Embryonic facial prominence (tissue), 1 donor: ENCODE measurements around the gene RAB13.

Experiments used
- DNase-seq: peaks from one replicate; pipeline ENCODE4 v3.0.0-alpha.2; 2016; ENCODE audit errors: extremely low spot score

Gene RAB13

GRCh38 chr1:153977250-153978240 is 8.6 kb downstream of the RAB13 start, which contains the start of gene JTB:
Gene JTB (minus strand): TSS chr1:153977674. CDS start chr1:153977252, 422 bp downstream.
- DNase-seq = peak; percentile 69

DNA sequence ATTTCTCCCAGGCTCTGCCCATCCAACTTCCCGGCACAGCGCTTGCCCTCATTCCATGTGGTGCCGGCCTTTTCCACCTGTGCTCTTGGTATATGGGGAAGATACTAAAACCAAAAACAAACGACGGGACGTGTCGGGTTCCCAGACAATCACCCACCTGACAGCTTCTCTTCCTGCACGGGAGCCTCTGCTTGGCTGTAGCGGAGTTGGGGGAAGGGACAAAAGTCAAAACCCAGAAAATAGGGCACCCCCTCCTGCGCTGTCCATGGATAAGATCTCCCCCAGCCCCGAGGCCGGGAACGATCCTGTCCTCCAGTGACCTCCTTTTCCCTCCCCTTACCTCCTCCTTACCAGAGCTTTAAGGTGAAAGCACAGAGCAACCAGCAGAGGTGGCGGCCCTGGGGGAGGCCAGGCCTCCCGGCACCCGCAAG is 9.3 kb downstream of the RAB13 start:
- no peak for DNase-seq

- DNase-seq = no peak
Observed at GRCh38 chr1:153973525-153973924, 12.6 kb downstream of the RAB13 start.

- DNase-seq = no peak
Observed at GRCh38 chr1:153973071-153973470, 13.1 kb downstream of the RAB13 start.

GRCh38 chr1:153970346-153970745 is 15.8 kb downstream of the RAB13 start:
- DNase-seq = no peak

DNA sequence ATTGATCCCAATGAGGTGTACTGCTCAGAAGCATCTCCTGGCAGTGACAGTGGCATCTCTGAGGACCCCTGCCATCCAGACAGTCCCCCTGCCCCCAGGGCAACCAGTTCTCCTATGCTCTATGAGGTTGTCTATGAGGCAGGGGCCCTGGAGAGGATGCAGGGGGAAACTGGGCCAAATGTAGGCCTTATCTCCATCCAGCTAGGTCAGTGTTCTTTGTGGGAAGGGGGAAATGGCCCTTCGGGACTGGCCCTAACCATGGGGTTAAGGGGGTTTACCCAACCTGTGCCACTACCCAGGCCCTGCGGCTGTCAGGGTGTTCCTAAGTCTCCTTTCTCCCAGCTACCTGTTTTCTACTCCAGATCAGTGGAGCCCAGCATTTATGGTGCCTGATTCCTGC is 17.2 kb downstream of the RAB13 start:
- DNase-seq = no peak

DNA sequence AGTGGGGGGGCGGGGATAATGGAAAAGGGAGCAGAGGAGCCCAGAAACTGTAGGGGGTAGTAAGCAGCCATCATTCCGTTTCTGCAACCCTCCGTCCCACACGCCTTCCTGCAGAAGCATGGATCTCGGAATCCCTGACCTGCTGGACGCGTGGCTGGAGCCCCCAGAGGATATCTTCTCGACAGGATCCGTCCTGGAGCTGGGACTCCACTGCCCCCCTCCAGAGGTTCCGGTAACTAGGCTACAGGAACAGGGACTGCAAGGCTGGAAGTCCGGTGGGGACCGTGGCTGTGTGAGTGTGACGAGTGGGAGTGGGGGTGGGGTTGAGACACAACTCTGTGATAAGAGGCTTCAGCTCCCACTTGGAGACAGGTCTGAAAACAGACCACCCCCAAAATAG is 17.7 kb downstream of the RAB13 start:
- DNase-seq = no peak

DNA sequence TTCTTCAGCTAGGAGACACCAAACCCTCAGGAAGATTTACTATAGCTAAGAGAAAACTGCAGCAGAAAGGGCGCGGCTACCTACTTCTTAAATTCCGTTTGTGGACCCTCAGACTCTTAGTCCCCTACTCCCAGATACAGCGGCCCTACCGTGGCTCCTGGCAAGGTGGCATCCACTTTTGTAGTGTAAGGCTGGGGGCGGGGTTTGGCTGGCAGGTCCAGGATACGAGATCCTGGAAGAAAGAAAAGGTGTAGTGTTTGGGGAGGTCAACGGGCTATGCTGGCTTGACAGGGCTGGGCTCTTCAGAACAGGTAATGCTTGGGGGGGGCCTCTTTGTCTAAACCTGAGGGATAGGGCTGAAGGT is 18.2 kb downstream of the RAB13 start:
- no peak for DNase-seq

GRCh38 chr1:153967107-153967999 is 18.8 kb downstream of the RAB13 start, which contains the start of gene CREB3L4:
Gene CREB3L4 (plus strand): TSS chr1:153967902. CDS start chr1:153968526, 624 bp downstream.
- peak; percentile 96 for DNase-seq

DNA sequence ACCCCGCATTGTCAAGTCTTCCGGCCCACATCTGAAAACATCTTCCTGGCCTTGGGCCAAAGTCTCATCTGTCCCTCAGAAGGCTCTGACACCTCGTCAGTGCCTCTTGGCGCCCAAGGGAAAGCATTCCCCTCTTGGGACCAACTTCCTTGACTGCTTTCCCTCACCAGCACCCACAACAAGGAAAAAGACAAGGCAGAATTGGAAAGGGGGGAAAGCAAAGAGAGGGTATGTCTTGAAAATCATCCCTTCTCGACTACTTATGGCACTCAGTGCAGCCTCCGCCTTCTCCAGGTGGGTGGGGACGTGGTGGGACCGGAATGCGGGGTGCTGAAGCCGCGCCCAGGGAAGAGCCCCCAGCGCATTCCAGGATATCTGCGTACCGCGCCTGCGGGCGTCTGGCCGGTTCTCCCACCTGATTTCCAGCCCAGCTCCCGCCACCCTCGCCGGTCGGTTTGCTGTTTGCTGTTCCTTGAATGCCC is 22.2 kb downstream of the RAB13 start:
- peak; percentile 63 for DNase-seq

- peak; percentile 98 for DNase-seq
Observed at GRCh38 chr1:153963030-153963849, 22.9 kb downstream of the RAB13 start, which contains the start of gene SLC39A1. Gene SLC39A1 (minus strand): TSS chr1:153963537. CDS start chr1:153962715, 822 bp downstream.

GRCh38 chr1:153962088-153963029 is 23.8 kb downstream of the RAB13 start:
- DNase-seq = no peak

- no peak for DNase-seq
Observed at GRCh38 chr1:153961421-153961820, 24.7 kb downstream of the RAB13 start.

DNA sequence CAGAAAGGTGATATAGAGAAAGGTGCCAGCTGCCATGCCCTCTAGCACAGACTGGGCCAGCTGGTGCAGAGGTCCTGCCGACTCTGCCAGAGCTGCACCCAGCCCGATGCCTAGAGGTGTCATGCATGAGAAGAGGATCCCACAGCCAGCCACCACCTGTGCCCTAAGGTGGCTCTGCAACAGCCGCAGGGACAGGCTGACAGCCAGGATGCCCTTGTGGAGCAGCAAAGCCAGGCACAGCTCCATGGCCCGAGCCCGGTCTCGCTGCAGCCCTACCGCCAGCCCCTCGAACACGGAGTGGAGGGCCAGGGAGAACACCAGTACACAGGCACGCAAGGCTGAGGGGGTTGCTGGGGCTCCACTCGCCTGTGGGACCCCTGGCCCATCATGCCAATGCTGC is 25.9 kb downstream of the RAB13 start:
- no peak for DNase-seq

DNA sequence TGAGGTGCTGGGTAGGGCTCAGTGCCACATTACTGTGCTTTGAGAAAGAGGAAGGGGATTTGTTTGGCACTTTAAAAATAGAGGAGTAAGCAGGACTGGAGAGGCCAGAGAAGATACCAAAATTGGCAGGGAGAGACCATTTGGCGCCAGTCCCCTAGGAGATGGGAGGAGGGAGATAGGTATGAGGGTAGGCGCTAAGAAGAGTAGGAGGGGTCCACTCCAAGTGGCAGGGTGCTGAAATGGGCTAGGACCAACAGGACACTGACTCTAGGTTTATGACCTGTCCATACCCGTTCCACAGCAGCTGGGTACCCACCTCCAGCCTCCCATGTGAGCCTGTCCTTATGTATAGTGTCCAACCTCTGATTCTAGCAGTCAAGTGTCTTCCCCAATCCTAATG is 26.7 kb downstream of the RAB13 start:
- no peak for DNase-seq

- DNase-seq = no peak
Observed at GRCh38 chr1:153958961-153959260, 27.2 kb downstream of the RAB13 start.

GRCh38 chr1:153958111-153958960 is 27.8 kb downstream of the RAB13 start, which contains the start of gene CRTC2:
Gene CRTC2 (minus strand): TSS chr1:153958612. CDS start chr1:153958497, 115 bp downstream.
- DNase-seq = peak; percentile 100

DNA sequence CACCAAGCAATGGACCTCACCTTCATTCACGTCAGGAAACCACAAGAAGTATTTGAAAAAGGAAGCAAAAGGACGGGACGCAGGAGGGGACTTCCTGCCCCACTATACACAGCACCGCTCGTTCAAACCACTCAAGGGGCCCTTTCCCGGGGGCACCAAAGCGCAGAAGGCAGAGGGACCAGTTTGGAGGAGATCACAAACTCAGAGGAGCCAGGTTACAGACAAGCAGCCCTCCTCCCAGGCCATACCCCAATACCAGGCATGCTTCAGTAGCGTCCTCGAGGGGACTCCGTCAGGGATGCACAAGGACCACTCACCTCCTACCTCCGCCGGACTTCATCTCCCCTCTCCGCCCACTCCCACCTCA is 28.4 kb downstream of the RAB13 start:
- no peak for DNase-seq
